Endodermal cell (in vitro differentiated cells): ENCODE data around the gene KRT33A. TPM values are rescaled to one million over a fixed set of nuclear protein-coding genes. Genes with fewer than 3 reads are reported as not detected.
"Not testable (repeated sequence)": the region's sequence is repeated elsewhere in the genome, so short reads cannot be mapped to it uniquely, and the experiment has no call there.

Experiments
- DNase-seq: peaks from one replicate; pipeline ENCODE4 v3.0.0-alpha.2; 2017
- H3K27ac ChIP-seq: 2 replicates; pipeline ENCODE4 v1.5.1; 2013; ENCODE audit warnings: mild to moderate bottlenecking, low read depth, low read length, moderate library complexity
- H3K27me3 ChIP-seq: 2 replicates; pipeline ENCODE4 v1.6.1; 2013; ENCODE audit warnings: mild to moderate bottlenecking, low read length, moderate library complexity; ENCODE audit not compliant: insufficient read depth, control insufficient read depth, poor library complexity, severe bottlenecking
- H3K36me3 ChIP-seq: 2 replicates; pipeline ENCODE4 v1.7.0; 2013; ENCODE audit warnings: mild to moderate bottlenecking, low read length, moderate library complexity; ENCODE audit not compliant: control insufficient read depth, insufficient read depth
- H3K4me1 ChIP-seq: one replicate; pipeline ENCODE4 v1.7.0; 2013; ENCODE audit warnings: low read length; ENCODE audit not compliant: control insufficient read depth, insufficient read depth
- H3K4me3 ChIP-seq: 2 replicates; pipeline ENCODE4 v1.5.1; 2013; ENCODE audit warnings: mild to moderate bottlenecking, low read length, moderate library complexity
- H3K9ac ChIP-seq: 2 replicates; pipeline ENCODE4 v1.6.1; 2013; ENCODE audit warnings: mild to moderate bottlenecking, low read length, moderate library complexity; ENCODE audit not compliant: poor library complexity, severe bottlenecking; ENCODE audit errors: extremely low read depth
- H3K9me3 ChIP-seq: 2 replicates; pipeline ENCODE4 v1.6.1; 2013; ENCODE audit warnings: mild to moderate bottlenecking, low read length, moderate library complexity; ENCODE audit not compliant: control insufficient read depth
- H3K27ac Mint-ChIP-seq: 2 replicates; pipeline ENCODE4 v1.8.0; 2020; ENCODE audit warnings: mixed read lengths
- H3K27me3 Mint-ChIP-seq: 2 replicates; pipeline ENCODE4 v1.8.0; 2021; ENCODE audit warnings: mild to moderate bottlenecking, mixed read lengths; ENCODE audit not compliant: insufficient read depth
- H3K36me3 Mint-ChIP-seq: 2 replicates; pipeline ENCODE4 v1.8.0; 2020; ENCODE audit warnings: low read depth, mixed read lengths
- H3K4me1 Mint-ChIP-seq: 2 replicates; pipeline ENCODE4 v1.8.0; 2020; ENCODE audit warnings: mixed read lengths
- H3K4me3 Mint-ChIP-seq: 2 replicates; pipeline ENCODE4 v1.8.0; 2020; ENCODE audit warnings: mild to moderate bottlenecking, moderate library complexity, mixed read lengths
- H3K9me3 Mint-ChIP-seq: 2 replicates; pipeline ENCODE4 v1.8.0; 2020; ENCODE audit warnings: mild to moderate bottlenecking, mixed read lengths
- CTCF ChIP-seq: fragments of 200-600 bp; sonication (generic); conservative IDR thresholded peaks from 2 replicates; pipeline ENCODE4 v1.5.0; 2021; ENCODE audit warnings: antibody characterized with exemption, mild to moderate bottlenecking
- WGBS, 2 experiments: methylation state at CpG; one replicate each; pipeline versions ENCODE4 v1.1.5 to v1.1.7; 2013; ENCODE audit warnings: missing lambda C conversion rate in 2 of 2, mixed read lengths in 1 of 2; ENCODE audit not compliant: insufficient coverage in 1 of 2, insufficient read length in 1 of 2; 5-methylcytosine and 5-hydroxymethylcytosine counted together
- total RNA-seq, 2 donors: library from RNA; stranded (reverse); fragmentation: NEBNext Ultra II Directional in 1 of 2; extraction: Animal tissue kit (Norgen Biotek cat#: 25700) in 1 of 2; gene quantifications; 2 replicates in 1 of 2; 3 replicates in 1 of 2; pipeline ENCODE4 v1.2.1, GENCODE V29; 2021

Gene KRT33A
- total RNA-seq, 2 donors from 2014 or later: not detected

- Mint-ChIP-seq H3K36me3 (no peaks in the 10 kb centered on the region), H3K27ac (no peak overlapping the region), H3K4me3 (no peak overlapping the region), H3K4me1 (no peaks in the 10 kb centered on the region), H3K27me3 (peaks cover 1% of the 10 kb centered on the region), H3K9me3 (peaks cover 6% of the 10 kb centered on the region)
- no peak for TF ChIP-seq CTCF
- Histone ChIP-seq H3K4me3 (no peak overlapping the region), H3K4me1 (no peaks in the 10 kb centered on the region), H3K27ac (no peak overlapping the region), H3K9me3 (no peaks in the 10 kb centered on the region), H3K27me3 (no peaks in the 10 kb centered on the region), H3K9ac (no peak overlapping the region), H3K36me3 (no peaks in the 10 kb centered on the region)
- WGBS, 2 experiments: 92% methylated on average over 1 of the region's 1 CpG; no CpG with 5 or more reads in 1 of the 2 experiments
- DNase-seq: peak; percentile 10
Measured at GRCh38 chr17:41383690-41384089, 33.1 kb upstream of the KRT33A start.

- H3K4me3 Mint-ChIP-seq: no peak overlapping the region
- H3K27ac Mint-ChIP-seq: no peak overlapping the region
- H3K27ac ChIP-seq: no peak overlapping the region
- H3K27me3 ChIP-seq: no peaks in the 10 kb centered on the region
- peaks cover 1% of the 10 kb centered on the region for H3K27me3 Mint-ChIP-seq
- H3K36me3 Mint-ChIP-seq: no peaks in the 10 kb centered on the region
- WGBS, 2 experiments: 93% methylated on average over 1 of the region's 1 CpG; no CpG with 5 or more reads in 1 of the 2 experiments
- no peak overlapping the region for H3K4me3 ChIP-seq
- no peaks in the 10 kb centered on the region for H3K9me3 ChIP-seq
- peak; percentile 25 for DNase-seq
- H3K36me3 ChIP-seq: no peaks in the 10 kb centered on the region
- H3K9me3 Mint-ChIP-seq: peaks cover 7% of the 10 kb centered on the region
- TF ChIP-seq CTCF: no peak
- H3K9ac ChIP-seq: no peak overlapping the region
- H3K4me1 ChIP-seq: no peaks in the 10 kb centered on the region
- no peaks in the 10 kb centered on the region for H3K4me1 Mint-ChIP-seq
Measured at GRCh38 chr17:41382394-41382793, 31.8 kb upstream of the KRT33A start.

- DNase-seq: peak; percentile 34
- not testable (repeated sequence) for H3K4me3 Mint-ChIP-seq, H3K4me1 ChIP-seq, H3K27me3 Mint-ChIP-seq, H3K27me3 ChIP-seq, H3K27ac Mint-ChIP-seq, H3K36me3 ChIP-seq, H3K4me3 ChIP-seq, H3K9ac ChIP-seq, H3K27ac ChIP-seq, H3K9me3 Mint-ChIP-seq, H3K9me3 ChIP-seq, H3K36me3 Mint-ChIP-seq, H3K4me1 Mint-ChIP-seq
- 95 to 100% methylated on average over 2 to 13 of the region's 13 CpGs for WGBS, 2 experiments
Measured at GRCh38 chr17:41381943-41382342, 31.3 kb upstream of the KRT33A start, which contains the start of gene KRT34. TSS of gene KRT34 (minus strand) at chr17:41382306. CDS start at chr17:41382246, 60 bp downstream.

GRCh38 chr17:41380091-41380490 is 29.5 kb upstream of the KRT33A start:
- H3K27me3 ChIP-seq, H3K36me3 ChIP-seq, H3K4me3 ChIP-seq, H3K36me3 Mint-ChIP-seq, H3K9ac ChIP-seq, DNase-seq, H3K27ac Mint-ChIP-seq, H3K27ac ChIP-seq, H3K9me3 Mint-ChIP-seq, H3K4me1 Mint-ChIP-seq, H3K4me3 Mint-ChIP-seq, H3K4me1 ChIP-seq, H3K27me3 Mint-ChIP-seq, H3K9me3 ChIP-seq: not testable (repeated sequence)
- WGBS, 2 experiments: 93 to 100% methylated on average over 7 of the region's 7 CpGs
